Posterior cingulate gyrus (tissue), 11 donors: ENCODE measurements around the gene PAX4.

Experiments
- DNase-seq, 10 donors: peaks; one replicate each; pipeline versions ENCODE4 v3.0.0 to v3.0.0-alpha.2; 2020 to 2021; ENCODE audit warnings: mixed read lengths in 3 of 10
- intact Hi-C: fragments of 100-400 bp; cut with DNase I; formaldehyde crosslinking; loops from one replicate; pipeline ENCODE4 v1.15.1; 2023

The PAX4 gene

DNA sequence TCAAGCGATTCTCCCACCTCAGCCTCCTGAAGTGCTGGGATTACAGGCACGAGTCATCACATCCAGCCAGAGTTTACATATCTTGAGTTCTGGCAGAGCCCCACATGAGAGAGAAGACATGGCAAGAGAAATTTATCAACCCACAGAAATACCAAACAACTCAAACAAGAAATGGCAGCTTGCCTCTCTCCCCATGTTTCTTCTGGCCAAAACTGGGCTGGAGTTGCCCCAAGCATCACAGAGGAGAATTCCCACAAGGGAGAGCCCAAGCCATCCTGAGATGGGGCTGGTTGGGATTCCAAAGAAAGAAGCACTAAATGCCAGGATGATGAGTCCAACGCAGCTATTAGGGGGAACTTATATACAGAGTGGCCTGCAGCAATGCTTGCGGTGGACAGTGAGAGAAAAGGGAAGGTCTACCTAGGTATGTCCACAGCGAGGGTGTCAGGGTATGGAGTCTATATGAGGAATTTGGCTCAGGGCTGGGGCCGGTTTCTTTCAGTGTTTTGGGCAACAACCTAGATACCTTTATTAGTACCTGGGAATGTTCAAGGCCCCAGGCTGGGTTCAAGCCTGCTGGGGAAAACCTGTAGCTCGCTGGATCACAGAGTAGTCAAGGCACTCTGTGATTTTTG, 14.5 kb upstream of the PAX4 start:
- no peak for DNase-seq
- intact Hi-C loops: no loop called here

DNA sequence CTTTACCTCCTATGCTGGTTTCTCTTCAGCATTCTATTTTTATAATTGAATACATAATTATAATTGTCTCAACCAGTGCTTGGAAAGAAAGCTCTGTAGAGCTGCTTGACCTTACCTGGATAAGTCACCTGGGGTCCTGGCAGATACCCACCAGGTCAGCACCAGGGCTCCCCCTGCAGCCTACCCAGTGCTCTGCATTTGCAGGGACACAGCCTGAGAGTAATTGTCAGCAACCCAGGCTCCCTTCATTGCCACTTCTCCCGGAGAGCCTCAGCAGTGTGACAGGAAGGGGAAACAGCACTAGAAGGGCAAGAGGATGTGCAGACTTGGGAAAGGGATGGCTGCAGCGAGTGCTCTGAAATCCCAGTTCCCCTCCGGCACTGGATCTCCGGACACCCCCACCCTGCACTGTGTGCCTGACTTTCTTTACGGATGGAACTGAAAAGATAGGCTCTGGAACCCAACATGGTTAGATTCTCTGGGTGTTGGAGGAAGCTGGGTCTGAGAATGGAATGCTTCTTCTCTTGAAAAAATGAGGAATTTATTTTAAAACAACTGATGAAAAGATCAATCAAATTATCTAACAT, 11.4 kb upstream of the PAX4 start:
- intact Hi-C loops: no loop called here
- no peak for DNase-seq

DNA sequence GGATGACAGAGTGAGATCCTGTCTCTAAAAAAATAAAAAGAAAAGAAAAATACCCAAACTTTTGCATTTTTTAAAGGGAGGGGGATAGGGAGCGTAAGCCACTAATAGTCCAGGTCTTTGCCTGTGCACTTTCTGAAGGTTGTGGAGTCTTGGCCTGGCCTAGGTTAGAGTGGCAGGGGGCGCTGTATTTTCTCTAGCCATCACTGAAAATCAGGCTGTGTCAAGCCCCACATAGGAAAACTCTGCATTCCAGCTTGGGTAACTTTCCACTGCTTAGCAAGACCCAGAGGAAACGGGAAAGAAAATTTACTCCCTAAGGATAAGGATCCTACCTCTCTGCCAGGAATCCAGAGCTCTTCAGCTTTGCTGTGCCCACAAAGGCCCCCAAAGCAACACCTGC, 10.5 kb upstream of the PAX4 start:
- no peak for DNase-seq
- intact Hi-C loops: no loop called here

DNA sequence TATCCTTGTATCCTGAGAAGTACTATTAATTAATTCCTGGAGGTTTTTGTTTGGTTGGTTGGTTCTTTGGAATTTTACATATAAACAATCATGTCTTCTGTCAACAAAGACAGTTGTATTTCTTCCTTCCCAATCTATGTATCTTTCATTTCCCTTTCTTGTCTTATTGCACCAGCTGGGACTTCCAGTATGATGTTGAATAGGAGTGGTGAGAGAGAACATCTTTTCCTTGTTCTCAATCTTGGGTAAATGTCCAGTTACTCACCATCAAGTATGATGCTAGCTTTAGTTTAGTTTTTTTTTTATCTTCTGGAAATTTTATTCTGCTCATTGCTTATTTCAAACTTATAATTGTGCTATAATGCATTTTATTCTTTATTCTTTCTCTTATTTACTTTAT, 7.4 kb upstream of the PAX4 start:
- intact Hi-C loops: no loop called here
- no peak for DNase-seq

DNA sequence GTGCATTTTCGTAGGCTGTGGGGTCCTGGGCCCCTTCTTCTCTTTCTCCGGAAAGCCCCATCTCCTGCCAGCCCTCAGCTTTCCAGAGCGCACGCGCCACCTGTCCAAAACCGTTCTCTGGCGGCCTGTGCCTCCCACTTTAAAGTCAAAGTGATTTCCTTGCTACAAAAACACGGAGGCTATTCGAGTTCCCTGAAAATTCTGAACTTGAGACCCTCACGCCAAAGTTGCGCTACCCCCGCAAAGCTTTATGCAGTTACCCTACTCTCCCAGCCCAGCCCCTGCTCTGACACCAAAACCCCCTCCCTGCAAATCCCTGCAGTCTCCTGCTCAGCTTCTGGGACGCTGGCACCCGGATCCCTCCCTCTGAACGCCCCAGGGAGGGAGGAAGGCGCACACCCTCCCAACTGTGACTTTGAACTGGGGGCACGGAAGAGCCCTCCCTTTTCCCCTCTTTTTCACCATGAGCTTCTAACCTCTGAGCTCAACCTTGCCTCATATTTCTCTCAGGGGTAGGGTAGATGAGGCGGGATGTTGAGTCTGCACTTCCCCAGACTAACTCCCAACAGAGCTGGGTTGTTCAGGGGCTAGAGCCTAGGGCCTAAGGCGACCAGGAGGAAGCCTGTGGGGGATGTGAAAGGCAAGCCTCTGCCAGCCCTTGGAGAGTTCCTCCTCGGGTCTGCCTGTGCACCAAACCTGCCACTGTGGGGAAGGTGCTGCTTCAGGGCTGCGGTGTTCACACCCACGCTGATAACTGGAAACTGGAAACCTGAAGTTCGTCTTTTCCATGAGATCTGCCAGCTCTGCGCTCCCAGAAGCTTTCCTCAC, 2.7 kb upstream of the PAX4 start:
- intact Hi-C loops: no loop called here
- peak in 2 of 10 donors; percentile 9 to 75 for DNase-seq

DNA sequence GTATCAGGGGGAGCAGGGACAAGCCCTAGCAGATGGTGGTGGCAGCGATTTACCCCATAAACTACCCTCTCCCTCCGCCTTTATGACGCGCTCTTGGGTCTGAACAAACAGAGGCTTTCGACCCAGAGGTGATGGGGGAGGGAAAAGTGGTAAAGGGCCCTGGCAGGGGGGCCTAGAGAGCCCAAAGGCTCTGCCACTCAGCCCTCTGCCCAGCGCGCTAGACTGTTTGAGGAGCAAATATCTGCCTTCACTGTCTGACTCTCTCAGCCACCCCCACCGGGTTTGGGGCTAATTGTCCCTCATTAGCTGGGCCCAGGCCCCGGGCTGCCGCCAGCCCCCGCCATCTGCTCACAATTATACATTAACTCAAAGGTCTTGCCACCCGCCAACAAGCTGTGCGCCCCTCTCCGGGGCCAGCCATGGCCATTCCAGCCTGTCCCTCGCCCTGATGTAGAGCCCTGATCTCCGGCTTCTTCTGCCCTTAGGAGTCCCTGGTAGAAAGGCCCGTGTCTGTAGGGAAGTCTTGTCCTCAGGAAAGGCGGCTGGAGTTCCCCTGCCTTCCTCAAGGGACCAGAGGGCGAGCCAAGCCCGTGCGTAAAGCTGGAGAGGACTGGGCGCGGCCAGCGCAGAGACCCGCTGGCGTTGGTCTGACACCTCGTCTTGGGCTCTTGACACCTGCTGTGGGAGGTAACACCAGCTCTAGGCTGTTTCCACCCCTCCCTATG, 1.9 kb upstream of the PAX4 start:
- intact Hi-C loops: no loop called here
- DNase-seq: peak in 1 of 10 donors; percentile 66

DNA sequence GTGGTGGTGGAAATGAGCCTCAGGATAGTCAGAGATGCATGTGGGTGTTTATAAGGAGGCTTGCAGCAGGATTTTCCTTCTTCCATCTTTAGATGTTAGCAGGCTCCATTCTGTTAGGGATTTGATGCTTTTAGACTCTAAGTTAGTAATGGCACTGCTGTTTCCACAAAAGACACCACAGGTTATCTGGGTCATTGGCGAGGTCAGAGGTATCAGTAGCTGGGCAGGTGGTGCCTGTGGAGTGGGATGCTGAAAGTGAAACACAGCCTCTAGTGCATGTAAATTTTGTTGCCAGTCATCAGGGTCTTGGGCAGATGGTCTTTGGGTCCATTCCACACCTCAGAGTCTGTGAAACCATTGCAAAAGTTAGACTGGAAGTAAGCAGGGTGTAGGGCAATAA, 833 bp upstream of the PAX4 start:
- intact Hi-C loops: no loop called here
- DNase-seq: no peak

DNA sequence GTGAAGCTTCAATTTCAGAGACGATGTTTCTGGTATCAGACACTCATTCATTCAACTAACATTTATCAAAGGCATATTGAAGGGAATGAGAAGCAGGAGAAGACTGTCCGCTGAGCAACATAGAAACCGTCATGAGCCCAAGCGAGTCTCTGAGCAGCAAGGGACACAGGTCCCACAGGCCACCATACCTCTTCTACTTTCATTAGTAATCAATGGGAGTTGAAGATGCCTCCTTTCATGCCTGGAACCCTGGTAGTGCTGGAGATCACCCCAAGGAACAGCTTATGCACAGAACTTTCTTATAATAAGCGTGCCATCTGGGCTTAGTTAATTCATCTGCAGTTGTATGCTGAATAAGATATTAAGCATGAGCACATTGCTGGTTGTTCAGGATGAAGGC, 1.2 kb downstream of the PAX4 start:
- intact Hi-C loops: no loop called here
- DNase-seq: no peak

DNA sequence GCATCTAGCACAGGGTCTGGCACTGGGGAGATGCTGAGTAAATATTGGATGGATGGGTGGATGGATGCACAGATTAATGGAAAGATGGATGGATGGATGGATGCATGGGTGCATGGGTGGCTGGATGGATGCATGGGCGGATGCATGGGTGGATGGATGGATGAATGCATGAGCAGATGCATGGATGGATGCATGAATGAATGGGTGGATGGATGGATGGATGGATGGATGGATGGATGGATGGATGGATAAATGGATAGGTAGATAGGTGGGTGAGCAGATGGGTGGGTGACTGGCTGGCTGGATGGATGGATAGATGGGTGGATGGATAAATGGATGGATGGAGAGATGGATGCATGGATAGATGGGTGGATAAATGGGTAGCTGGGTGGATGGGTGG, 5.7 kb downstream of the PAX4 start:
- DNase-seq: no peak
- intact Hi-C loops: no loop called here

DNA sequence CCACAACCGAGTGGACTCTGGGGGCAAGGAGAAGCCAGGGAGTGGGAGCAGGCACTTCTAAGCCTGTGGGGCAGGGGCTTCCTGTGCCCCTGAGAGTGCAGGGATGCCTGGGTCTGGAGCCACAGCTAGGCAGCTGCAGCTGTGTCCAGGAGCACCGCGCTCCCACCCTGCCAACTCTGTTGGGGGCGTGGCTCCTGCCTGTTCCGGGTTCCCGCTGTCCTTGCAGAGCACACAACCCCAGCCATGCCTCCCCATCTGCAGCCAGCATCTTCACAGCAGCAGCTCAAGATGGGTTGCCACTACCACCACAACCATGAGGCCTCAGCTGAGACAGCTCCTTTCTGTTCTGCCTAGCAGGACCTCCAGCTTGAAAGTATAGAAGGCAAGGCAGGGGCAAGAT, 8.6 kb downstream of the PAX4 start:
- peak in 1 of 10 donors; percentile 52 for DNase-seq
- intact Hi-C loops: no loop called here

DNA sequence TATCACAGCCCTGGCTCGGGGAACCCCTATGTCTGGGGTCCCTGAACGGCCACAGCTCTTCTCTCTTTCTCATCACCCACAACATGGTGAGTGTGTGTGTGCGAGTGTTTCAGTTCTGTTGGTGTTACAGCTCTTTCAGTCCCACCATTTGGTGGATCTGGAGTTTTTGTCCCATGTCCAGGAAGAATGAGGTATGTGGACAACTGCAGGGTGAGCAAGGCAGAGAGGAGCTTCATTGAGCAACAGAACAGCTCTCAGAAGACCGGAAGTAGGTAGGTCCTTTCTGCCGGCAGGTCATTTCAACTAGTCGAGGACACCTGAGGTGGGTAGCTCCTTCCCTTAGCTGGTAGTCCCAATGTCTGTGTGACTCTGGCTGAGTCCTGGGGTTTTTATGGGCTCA, 9.5 kb downstream of the PAX4 start:
- no peak for DNase-seq
- intact Hi-C loops: no loop called here

DNA sequence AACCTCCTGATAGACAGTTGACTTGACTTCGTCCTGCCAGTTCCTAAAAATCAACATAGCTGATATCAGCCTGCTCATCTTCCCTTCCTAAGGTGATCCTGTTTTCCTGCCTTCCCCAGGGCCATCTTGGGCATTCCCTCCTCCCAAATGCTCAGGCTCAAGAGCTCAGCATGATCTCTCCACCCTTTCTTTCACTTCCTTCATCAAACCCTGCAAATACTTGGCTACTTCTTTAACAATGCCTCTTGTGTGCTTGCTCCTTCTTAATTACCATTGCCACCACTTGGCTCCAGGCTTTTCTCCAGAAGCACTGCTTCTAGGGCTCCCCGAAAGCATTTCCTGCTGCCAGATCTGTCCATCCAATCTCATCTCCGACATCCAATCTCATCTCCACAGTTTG, 17.1 kb downstream of the PAX4 start:
- DNase-seq: no peak
- intact Hi-C loops: no loop called here

DNA sequence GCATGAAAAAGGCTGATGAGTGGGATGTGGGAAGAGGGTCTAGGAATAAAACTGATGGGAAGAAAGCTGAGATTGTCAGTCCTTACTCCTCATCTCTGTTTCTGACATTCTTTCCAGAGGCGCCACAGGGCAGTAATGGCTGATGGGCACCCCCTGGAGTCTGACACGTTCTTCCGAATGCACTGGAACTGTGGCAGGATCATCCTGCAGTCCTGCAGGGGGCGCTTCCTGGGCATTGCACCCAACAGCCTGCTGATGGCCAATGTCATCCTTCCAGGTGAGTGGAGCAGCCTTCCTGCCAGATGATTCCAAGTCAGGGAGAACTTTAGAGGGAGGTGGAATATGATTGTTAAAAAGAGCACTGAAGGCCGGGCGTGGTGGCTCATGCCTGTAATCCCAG, 19.6 kb downstream of the PAX4 start:
- no peak for DNase-seq
- intact Hi-C loops: no loop called here

DNA sequence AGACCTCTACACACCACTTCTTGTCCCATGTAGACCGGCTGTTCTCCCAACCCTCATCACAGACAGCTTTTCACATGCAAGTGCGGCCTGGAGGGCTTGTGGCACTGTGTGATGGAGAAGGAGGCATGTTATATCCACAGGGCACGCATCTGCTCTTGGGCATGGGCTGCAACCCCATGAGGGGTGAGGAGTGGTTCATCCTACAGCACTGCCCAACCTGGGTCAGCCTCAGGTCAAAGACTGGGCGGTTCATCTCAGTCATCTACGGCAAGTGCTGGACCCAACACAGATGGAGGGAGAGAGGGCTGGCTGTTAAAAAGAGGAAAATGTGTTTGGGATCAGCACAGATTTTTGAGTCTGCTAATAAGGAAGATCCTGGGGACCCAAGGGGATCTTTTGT, 22.2 kb downstream of the PAX4 start:
- DNase-seq: no peak
- intact Hi-C loops: no loop called here

DNA sequence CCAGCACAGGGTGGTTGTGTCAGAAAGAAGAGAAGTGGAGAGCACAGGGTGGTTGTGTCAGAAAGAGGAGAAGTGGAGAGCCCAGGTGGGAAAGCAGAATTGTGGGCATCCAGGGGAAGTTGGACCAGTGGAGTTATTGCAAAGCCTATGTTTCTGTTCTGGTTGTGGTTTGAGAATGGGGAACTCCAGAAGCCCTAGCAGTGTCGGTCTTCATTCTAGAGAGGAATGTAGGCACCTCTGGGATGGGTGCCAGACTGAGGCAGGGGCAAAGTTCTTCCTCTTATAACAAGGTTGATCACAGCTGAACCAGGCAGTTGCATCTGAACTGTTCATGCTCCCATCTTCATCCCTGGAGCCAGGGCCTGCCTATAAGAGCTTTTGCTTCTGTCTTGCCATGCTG, 23.5 kb downstream of the PAX4 start:
- no peak for DNase-seq
- intact Hi-C loops: no loop called here

DNA sequence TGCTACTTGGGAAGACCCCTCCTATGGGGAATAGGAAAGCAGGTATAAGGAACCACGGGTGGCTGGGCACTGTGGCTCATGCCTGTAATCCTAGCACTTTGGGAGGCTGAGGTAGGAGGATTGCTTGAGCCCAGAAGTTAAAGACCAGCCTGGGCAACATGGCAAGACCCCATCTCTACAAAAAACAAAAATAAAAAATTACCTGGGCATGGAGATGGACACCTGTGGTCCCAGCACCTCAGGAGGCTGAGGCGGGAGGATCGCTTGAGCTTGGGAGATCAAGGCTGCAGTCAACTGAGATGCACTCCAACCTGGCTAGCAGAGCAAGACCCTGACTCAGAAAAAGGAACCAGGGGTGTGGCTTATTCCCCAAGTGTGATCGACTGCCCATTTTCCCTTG, 25.4 kb downstream of the PAX4 start:
- no peak for DNase-seq
- intact Hi-C loops: no loop called here

DNA sequence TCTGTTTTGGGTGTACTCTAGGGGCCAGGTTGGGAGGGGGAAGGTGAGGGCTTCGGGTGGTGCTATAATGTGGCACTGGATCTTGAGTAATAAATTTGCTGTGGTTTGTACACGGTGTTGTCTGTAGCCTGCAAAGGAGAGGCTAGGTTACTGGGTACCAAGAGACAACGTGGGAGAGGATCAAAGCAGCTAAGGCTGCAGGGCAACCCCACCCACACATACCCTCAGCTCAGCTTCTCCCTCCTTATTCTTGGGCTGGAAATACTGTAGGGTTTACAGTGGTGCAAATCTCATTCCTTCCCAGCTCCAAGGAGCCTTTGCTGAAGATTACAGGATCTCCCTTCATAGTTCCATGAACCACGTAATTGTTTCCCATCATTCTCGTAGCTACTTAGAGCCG, 26.4 kb downstream of the PAX4 start:
- intact Hi-C loops: no loop called here
- DNase-seq: no peak

DNA sequence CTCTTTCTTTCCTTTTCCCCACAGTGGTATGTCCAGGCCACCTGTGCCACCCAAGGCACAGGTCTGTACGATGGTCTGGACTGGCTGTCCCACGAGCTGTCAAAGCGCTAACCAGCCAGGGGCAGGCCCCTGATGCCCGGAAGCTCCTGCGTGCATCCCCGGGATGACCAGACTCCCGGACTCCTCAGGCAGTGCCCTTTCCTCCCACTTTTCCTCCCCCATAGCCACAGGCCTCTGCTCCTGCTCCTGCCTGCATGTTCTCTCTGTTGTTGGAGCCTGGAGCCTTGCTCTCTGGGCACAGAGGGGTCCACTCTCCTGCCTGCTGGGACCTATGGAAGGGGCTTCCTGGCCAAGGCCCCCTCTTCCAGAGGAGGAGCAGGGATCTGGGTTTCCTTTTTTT, 26.8 kb downstream of the PAX4 start:
- peak in 1 of 10 donors; percentile 69 for DNase-seq
- intact Hi-C loops: no loop called here

DNA sequence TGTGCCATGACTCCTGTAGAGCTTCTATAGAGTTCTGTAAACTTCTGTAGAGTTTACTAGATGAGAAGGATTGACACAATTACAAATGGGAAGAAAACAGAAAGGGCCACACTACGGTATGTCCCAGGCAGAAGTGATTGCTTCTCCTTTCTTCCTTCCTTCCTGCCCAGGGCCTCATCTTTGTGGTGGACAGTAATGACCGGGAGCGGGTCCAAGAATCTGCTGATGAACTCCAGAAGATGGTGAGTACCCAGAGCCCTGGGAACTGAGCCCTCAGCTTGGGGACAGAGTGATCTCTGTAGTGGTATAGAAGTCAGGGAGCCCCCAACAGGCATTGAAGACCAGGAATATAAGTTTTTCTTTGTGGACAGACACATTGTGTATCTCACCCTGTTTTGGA, 28.0 kb downstream of the PAX4 start:
- intact Hi-C loops: loop anchor here (2.0 to 5.0 kb wide), 2 partner anchors 61 to 198 kb away; partner anchors contain the start of gene ZNF800

DNA sequence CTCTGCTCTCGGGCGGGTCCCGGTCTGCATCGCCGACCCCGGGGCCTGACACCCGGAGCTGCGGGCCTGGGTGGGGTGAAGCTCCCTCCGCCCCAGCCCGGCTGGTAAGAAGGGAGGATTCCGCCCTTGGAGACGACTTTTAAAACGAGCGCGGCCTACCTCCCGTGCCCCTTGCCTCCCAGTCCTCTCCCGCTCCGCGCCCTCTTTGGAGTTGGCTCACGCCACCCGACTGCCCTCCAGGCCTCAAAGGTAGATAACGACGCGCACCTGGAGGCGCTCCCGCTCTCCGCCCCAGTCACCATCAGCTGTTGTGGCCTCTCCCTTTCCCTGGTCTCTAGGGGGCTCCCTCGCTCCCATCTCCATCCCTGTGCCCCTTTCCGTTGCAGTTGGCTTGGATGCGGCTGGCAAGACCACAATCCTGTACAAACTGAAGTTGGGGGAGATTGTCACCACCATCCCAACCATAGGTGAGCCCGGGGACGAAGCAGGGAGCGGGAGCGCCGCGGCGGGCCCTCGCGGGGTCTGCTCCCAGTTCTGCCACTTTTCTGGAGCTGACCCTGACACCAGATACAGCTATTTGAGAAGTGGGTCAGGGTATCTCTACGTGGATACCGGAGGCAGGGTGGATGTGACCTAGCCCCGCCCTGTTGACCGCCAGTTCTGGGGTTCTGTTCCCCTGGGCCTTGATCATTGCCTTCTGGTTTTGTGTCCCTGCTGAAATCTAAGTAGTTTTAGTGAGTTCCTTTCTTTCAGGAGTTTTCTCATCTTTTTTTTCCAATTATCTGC, 29.1 kb downstream of the PAX4 start:
- DNase-seq: peak; percentile 39 to 94 (median 62)
- intact Hi-C loops: loop anchor here (2.0 to 5.0 kb wide), 2 partner anchors 62 to 197 kb away; partner anchors contain the start of gene ZNF800

More for the DNA sequence above, 28.0 kb downstream of the PAX4 start:
- DNase-seq: peak in 2 of 10 donors; percentile 23 to 65
